Osteocyte (in vitro differentiated cells): ENCODE results near the gene STX19. TPM values are rescaled to one million over a fixed set of nuclear protein-coding genes. Genes with fewer than 3 reads are reported as not detected.

ENCODE experiments used
- DNase-seq: peaks from one replicate; pipeline ENCODE4 v3.0.0; 2021; ENCODE audit warnings: mixed read lengths; ENCODE audit not compliant: unreplicated experiment; ENCODE audit errors: extremely low spot score
- H3K27ac Mint-ChIP-seq: one replicate; pipeline ENCODE4 v1.8.0; 2021; ENCODE audit warnings: mild to moderate bottlenecking, mixed read lengths; ENCODE audit not compliant: unreplicated experiment
- H3K27me3 Mint-ChIP-seq: one replicate; pipeline ENCODE4 v1.8.0; 2021; ENCODE audit warnings: mixed read lengths; ENCODE audit not compliant: unreplicated experiment
- H3K36me3 Mint-ChIP-seq: one replicate; pipeline ENCODE4 v1.8.0; 2021; ENCODE audit warnings: mixed read lengths; ENCODE audit not compliant: unreplicated experiment
- H3K4me1 Mint-ChIP-seq: one replicate; pipeline ENCODE4 v1.8.0; 2021; ENCODE audit warnings: mixed read lengths; ENCODE audit not compliant: unreplicated experiment
- H3K4me3 Mint-ChIP-seq: one replicate; pipeline ENCODE4 v1.8.0; 2021; ENCODE audit warnings: mild to moderate bottlenecking, moderate library complexity, mixed read lengths; ENCODE audit not compliant: unreplicated experiment
- H3K9me3 Mint-ChIP-seq: one replicate; pipeline ENCODE4 v1.8.0; 2021; ENCODE audit warnings: mixed read lengths; ENCODE audit not compliant: unreplicated experiment
- CTCF ChIP-seq: fragments of 200-600 bp; sonication (generic); IDR thresholded peaks from 2 replicates; pipeline ENCODE4 v1.5.0; 2021; ENCODE audit warnings: antibody characterized with exemption, mild to moderate bottlenecking, moderate library complexity
- total RNA-seq: library from RNA; stranded (reverse); gene quantifications from 2 replicates; pipeline ENCODE4 v1.2.1, GENCODE V29; 2021

The STX19 gene
- total RNA-seq, 1 donor from 2014 or later = not detected

DNA sequence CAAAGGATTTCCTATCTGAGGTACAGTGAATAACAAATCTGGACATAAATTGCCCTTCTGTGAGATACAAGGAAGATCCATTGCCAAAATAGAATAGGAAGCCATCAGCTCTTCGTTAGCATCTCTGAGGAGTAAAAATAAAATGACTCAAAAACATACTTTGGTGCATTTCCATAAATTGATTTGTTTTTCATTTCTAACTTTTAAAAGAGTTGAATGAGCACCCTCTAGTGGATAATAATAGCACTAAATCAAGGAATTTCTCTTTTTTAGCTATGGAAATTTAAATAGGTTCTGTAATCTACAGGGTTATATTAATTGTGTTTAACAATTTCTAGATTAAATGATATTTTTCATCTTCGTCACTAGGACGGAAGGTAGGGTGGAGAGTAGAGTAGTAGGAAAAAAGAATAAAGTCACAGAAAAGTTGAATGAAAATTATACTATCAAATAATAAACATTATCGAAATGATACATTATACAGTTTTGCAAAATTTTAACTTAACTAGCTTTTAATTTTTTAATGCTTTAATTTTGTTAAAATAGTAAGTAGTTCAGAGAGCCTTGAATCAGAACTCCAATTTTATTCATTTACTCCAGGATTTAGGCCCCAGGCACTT lies 40.9 kb upstream of the STX19 start:
- no peak for DNase-seq
- Mint-ChIP-seq H3K9me3 (no peaks in the 10 kb centered on the region), H3K27ac (peak overlapping the region; percentile 29), H3K36me3 (peaks cover 25% of the 10 kb centered on the region), H3K4me1 (peaks cover 19% of the 10 kb centered on the region), H3K4me3 (no peak overlapping the region), H3K27me3 (no peaks in the 10 kb centered on the region)
- peak; percentile 64 for TF ChIP-seq CTCF

- H3K27ac Mint-ChIP-seq = peak overlapping the region; percentile 19
- TF ChIP-seq CTCF = no peak
- DNase-seq = no peak
- no peaks in the 10 kb centered on the region for H3K27me3 Mint-ChIP-seq
- H3K4me1 Mint-ChIP-seq = peaks cover 34% of the 10 kb centered on the region
- no peak overlapping the region for H3K4me3 Mint-ChIP-seq
- H3K36me3 Mint-ChIP-seq = peaks cover 14% of the 10 kb centered on the region
- H3K9me3 Mint-ChIP-seq = no peaks in the 10 kb centered on the region
Measured at GRCh38 chr3:94066506-94067500, 38.4 kb upstream of the STX19 start.

GRCh38 chr3:94065819-94066480 lies 37.6 kb upstream of the STX19 start:
- Mint-ChIP-seq H3K27me3 (no peaks in the 10 kb centered on the region), H3K36me3 (peaks cover 14% of the 10 kb centered on the region), H3K4me3 (no peak overlapping the region), H3K9me3 (no peaks in the 10 kb centered on the region), H3K27ac (no peak overlapping the region), H3K4me1 (peaks cover 36% of the 10 kb centered on the region)
- no peak for TF ChIP-seq CTCF
- no peak for DNase-seq

- DNase-seq = no peak
- Mint-ChIP-seq H3K4me1 (peaks cover 36% of the 10 kb centered on the region), H3K27ac (no peak overlapping the region), H3K27me3 (no peaks in the 10 kb centered on the region), H3K9me3 (no peaks in the 10 kb centered on the region), H3K36me3 (peaks cover 14% of the 10 kb centered on the region), H3K4me3 (peak overlapping the region; percentile 11)
- TF ChIP-seq CTCF = no peak
Measured at GRCh38 chr3:94065122-94065521, 36.7 kb upstream of the STX19 start.
